GM12875 (cell line): ENCODE data around the gene LMNTD2.
"Not testable (repeated sequence)": the region's sequence is repeated elsewhere in the genome, so short reads cannot be mapped to it uniquely, and the experiment has no call there.

ENCODE experiments used
- H3K4me3 ChIP-seq: one replicate; pipeline ENCODE4 v1.5.1; 2011; ENCODE audit warnings: low read depth, low read length, control low read depth
- TF ChIP-seq, protein P1 (sequence below): IDR thresholded peaks from 2 replicates; pipeline ENCODE4 v1.5.1; 2011; ENCODE audit warnings: low read depth, mild to moderate bottlenecking, control low read depth, inconsistent platforms, low read length, moderate library complexity, borderline replicate concordance; ENCODE audit not compliant: insufficient read depth

LMNTD2 gene

DNA sequence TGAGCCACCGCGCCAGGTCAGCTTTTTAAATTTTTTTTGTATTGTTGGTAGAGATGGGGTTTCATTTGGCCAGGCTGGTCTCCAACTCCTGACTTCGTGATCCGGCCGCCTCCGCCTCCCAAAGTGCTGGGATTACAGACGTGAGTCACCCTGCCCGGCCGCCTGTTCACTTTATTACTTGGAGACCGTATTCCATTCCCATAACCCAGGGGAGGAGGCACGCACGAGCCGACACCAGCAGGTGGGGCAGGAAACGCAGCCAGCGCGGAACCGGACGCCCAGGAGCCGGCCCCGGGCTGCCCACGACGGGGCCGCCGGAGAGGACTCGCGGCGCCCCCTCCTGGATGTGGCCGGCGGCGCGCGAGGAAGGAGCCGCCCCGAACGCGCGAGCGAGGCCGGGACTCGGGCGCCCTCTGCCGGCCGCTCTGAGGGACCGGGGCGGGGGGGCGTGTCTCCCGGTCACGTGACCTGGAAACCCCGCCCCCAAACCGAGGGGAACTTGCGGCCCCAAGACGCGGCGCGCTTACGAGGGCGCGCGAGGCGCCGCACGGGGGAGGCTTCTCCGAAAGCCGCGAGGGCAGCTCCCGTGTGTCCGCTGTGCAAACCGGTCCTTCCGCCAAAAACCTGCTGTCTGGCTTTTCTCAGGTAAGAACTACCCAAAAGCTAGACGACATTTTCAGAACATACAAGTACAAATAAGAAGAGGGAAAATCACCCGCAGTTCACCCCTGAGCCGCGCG lies 41.9 kb downstream of the LMNTD2 start:
- peak overlapping the region; percentile 21 for H3K4me3 ChIP-seq
- TF ChIP-seq, protein P1, sequence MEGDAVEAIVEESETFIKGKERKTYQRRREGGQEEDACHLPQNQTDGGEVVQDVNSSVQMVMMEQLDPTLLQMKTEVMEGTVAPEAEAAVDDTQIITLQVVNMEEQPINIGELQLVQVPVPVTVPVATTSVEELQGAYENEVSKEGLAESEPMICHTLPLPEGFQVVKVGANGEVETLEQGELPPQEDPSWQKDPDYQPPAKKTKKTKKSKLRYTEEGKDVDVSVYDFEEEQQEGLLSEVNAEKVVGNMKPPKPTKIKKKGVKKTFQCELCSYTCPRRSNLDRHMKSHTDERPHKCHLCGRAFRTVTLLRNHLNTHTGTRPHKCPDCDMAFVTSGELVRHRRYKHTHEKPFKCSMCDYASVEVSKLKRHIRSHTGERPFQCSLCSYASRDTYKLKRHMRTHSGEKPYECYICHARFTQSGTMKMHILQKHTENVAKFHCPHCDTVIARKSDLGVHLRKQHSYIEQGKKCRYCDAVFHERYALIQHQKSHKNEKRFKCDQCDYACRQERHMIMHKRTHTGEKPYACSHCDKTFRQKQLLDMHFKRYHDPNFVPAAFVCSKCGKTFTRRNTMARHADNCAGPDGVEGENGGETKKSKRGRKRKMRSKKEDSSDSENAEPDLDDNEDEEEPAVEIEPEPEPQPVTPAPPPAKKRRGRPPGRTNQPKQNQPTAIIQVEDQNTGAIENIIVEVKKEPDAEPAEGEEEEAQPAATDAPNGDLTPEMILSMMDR, result peak; percentile 94

DNA sequence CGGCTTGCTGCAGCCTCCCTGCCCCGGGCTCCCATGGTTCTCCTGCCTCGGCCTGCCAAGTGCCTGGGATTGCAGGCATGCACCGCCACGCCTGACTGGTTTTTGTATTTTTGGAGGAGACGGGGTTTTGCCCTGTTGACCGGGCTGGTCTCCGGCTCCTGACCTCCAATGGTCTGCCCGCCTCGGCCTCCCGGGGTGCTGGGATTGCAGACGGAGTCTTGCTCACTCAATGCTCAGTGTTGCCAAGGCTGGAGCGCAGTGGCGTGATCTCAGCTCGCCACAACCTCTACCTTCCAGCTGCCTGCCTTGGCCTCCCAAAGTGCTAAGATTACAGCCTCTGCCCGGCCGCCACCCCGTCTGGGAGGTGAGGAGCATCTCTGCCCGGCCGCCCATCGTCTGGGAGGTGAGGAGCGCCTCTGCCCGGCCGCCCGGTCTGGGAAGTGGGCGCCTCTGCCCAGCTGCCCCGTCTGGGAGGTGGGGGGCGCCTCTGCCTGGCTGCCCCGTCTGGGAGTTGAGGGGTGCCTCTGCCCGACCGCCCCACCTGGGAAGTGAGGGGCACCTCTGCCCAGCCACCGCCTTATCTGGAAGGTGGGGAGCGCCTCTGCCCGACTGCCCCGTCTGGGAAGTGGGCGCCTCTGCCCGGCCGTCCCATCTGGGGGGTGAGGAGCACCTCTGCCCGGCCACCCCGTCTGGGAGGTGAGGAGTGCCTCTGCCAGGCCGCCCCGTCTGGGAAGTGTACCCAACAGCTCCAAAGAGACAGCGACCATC lies 43.4 kb downstream of the LMNTD2 start:
- not testable (repeated sequence) for H3K4me3 ChIP-seq

DNA sequence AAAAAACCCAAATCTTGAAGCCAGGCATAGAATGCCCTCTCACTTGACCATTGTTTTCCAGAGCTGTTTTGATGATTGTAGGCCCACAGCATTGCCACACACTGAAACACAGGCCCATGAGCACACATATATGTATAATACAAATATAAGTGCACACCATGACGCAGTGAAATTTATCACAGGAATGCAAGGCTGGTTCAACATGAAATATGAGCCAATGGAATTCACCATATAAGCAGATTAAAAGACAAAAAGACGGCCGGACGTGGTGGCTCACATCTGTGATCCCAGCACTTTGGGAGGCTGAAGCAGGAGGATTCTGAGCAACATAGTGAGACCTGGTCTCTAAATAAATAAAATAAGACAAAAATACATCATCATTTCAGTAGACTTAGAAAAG lies 44.1 kb downstream of the LMNTD2 start:
- H3K4me3 ChIP-seq, result no peak overlapping the region
- TF ChIP-seq, protein P1, result no peak

DNA sequence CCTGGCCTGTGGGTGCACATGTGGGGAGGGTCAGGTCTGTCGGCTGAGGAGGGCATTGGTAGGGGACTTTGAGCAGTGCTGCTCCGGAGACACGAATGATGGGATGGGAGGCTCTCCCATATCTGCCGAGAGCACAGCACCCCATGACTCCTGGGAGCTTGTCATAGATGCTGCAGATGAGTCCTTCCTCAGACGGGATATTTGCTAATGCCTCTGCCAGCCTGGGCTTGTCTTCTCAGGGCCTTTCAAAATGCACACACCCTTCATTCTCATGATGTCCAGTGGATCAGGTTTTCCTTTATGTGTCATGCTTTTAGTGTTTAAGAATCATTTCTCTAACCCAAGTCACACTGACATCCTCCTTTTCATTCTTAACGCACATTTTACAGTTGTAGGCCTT lies 45.4 kb downstream of the LMNTD2 start:
- no peak overlapping the region for H3K4me3 ChIP-seq
- TF ChIP-seq, protein P1, result no peak

GRCh38 chr11:514606-515005 lies 45.9 kb downstream of the LMNTD2 start:
- H3K4me3 ChIP-seq, result no peak overlapping the region
- TF ChIP-seq, protein P1, result no peak

GRCh38 chr11:512761-513595 lies 47.6 kb downstream of the LMNTD2 start:
- TF ChIP-seq, protein P1, result no peak
- H3K4me3 ChIP-seq, result no peak overlapping the region

- no peak overlapping the region for H3K4me3 ChIP-seq
- TF ChIP-seq, protein P1, result no peak
Measured at GRCh38 chr11:508956-509355, 51.6 kb downstream of the LMNTD2 start.
